ENCODE measurements around the gene SCARB1.

The SCARB1 gene

GRCh38 chr12:124730455-124730932 is 133.2 kb downstream of the SCARB1 start:
- DNase-seq (ENCODE audit: low read depth in 2 of 2), result no peak

DNA sequence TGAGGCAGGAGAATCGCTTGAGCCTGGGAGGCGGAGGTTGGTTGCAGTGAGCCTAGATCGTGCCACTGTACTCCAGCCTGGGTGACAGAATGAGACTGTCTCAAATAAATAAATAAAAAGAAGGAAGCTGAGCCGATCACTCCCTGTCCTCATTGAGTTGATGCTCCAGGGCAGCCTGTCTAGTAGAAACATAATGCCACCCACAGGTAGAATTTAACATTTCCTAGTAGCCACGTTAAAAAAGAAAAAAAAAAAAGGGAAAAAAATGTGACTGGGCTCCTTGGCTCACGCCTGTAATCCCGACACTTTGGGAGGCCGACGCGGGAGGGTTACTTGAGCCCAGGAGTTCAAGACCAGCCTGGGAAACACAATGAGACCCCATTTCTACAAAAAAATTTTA is 135.7 kb downstream of the SCARB1 start:
- no peak for DNase-seq (ENCODE audit: low read depth in 2 of 2)

- DNase-seq (ENCODE audit: low read depth in 2 of 2), result no peak
These were observed 136.3 kb downstream of the SCARB1 start for GRCh38 chr12:124727264-124727800.
